Measurements from ENCODE around the gene LAT. TPM values are rescaled to one million over a fixed set of nuclear protein-coding genes. Genes with fewer than 3 reads are reported as not detected.

Gene LAT
- total RNA-seq, 2 experiments from 2014 or later = 193 to 206 TPM

DNA sequence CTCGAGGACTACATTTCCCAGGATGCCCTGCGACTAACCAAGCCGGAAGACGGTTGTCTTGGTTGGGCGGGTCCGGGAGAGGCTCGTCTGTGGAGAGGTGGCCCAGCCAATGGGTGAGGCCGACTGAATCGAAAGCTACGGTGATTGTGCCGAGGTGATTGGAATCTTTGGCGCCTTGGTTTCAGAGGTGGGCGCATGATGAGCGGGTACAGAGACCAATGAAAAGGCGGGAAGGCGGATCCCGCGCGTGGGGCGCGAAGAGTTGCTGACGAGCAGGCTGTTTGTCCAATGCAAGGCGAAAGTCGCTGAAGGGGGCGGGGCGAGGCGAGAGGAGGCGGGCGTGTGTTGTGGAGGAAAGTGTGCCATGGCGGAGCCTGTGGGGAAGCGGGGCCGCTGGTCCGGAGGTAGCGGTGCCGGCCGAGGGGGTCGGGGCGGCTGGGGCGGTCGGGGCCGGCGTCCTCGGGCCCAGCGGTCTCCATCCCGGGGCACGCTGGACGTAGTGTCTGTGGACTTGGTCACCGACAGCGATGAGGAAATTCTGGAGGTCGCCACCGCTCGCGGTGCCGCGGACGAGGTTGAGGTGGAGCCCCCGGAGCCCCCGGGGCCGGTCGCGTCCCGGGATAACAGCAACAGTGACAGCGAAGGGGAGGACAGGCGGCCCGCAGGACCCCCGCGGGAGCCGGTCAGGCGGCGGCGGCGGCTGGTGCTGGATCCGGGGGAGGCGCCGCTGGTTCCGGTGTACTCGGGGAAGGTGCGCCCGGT, 34.0 kb upstream of the LAT start, which contains the start of gene NFATC2IP:
Gene NFATC2IP (plus strand): TSS at position 290 of the 762 bp plus-strand sequence. CDS start 75 bp downstream, at position 365.
- ChIA-PET POLR2A (interaction anchor here (0.6 to 2.2 kb wide), 11 partner anchors 12 to 128 kb away, joined by 3 to 9 read pairs (median 4); partner anchors contain the start of genes ATXN2L, LAT, SH2B1 and TUFM), CTCF (interaction anchor here (1.0 to 2.6 kb wide), 3 partner anchors 14 to 104 kb away, joined by 3 to 15 read pairs (median 3); partner anchors contain the start of gene SPNS1)
- H3K9me3 Mint-ChIP-seq = no peaks in the 10 kb centered on the region
- peaks cover 31% of the 10 kb centered on the region for H3K36me3 Mint-ChIP-seq (ENCODE audit: low read depth)
- peak; percentile 100 for DNase-seq
- intact Hi-C loops (cut with micrococcal nuclease) = no loop called here
- peak; percentile 96 for ATAC-seq
- TF ChIP-seq, protein P1, sequence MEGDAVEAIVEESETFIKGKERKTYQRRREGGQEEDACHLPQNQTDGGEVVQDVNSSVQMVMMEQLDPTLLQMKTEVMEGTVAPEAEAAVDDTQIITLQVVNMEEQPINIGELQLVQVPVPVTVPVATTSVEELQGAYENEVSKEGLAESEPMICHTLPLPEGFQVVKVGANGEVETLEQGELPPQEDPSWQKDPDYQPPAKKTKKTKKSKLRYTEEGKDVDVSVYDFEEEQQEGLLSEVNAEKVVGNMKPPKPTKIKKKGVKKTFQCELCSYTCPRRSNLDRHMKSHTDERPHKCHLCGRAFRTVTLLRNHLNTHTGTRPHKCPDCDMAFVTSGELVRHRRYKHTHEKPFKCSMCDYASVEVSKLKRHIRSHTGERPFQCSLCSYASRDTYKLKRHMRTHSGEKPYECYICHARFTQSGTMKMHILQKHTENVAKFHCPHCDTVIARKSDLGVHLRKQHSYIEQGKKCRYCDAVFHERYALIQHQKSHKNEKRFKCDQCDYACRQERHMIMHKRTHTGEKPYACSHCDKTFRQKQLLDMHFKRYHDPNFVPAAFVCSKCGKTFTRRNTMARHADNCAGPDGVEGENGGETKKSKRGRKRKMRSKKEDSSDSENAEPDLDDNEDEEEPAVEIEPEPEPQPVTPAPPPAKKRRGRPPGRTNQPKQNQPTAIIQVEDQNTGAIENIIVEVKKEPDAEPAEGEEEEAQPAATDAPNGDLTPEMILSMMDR (IDR thresholded peaks at IDR 0.05) = no peak
- H3K27me3 Mint-ChIP-seq = no peaks in the 10 kb centered on the region
- peak within 1 kb of the TSS; percentile 90 for H3K27ac Mint-ChIP-seq
- H3K4me3 Mint-ChIP-seq = peak within 1 kb of the TSS; percentile 96
- peaks cover 25% of the 10 kb centered on the region for H3K4me1 Mint-ChIP-seq (ENCODE audit: low read depth)

DNA sequence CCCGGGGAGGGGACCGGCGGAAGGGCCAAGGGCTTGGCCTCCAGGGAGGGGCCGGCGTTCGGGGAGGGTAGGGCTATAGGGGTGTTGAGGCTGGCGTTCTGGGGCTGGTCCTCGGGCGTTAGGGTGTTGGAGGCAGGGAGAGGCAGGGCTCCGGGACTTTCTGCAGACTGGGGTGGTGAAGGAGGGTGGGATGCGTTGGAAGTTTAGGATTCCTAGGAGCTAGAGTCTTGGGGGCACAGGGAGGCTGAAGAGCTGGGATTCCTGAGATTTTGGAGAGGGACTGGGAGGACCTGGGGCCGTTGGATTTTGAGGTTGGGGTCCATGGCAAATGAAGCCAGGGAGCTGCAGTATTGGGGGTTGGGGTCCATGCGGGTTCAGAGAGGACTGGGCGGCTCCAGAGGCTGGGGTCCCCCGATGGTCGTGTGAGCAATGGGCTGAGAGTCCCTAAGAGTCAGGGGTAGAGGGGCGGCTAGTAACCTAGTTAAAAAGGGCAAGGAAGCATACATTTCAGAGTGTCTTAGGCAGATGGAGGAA, 33.4 kb upstream of the LAT start:
- Mint-ChIP-seq H3K4me3 (peak overlapping the region; percentile 96), H3K4me1 (ENCODE audit: low read depth) (peaks cover 26% of the 10 kb centered on the region), H3K27me3 (no peaks in the 10 kb centered on the region), H3K9me3 (no peaks in the 10 kb centered on the region), H3K36me3 (ENCODE audit: low read depth) (peaks cover 36% of the 10 kb centered on the region), H3K27ac (peak overlapping the region; percentile 90)
- ATAC-seq (no peak), DNase-seq (peak; percentile 55)
- ChIA-PET CTCF (interaction anchor here (2.6 kb wide), 1 partner anchor 23 kb away, joined by 15 read pairs; the partner anchor contains the start of gene SPNS1), POLR2A (interaction anchor here (0.9 to 2.2 kb wide), 8 partner anchors 11 to 129 kb away, joined by 3 to 9 read pairs (median 4); partner anchors contain the start of genes ATXN2L, LAT and SPNS1)
- TF ChIP-seq, protein P1 (IDR thresholded peaks at IDR 0.05) = no peak
- intact Hi-C loops (cut with micrococcal nuclease) = no loop called here

DNA sequence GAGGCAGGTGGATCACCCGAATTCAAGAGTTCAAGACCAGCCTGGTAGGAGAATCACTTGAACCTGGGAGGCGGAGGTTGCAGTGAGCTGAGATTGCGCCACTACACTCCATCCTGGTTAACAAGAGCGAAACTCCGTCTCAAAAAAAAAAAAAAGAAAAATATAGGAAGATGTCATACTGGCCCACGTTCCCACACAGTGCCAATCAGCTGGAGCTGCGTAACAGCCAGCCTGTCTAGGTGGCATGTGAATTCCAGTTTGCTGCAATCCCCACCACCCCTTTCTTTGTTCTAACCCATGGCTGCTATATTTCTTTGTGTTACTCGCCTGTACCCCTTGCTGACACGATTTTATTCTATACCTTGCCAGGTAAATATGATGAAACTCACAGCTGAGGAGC, 26.6 kb upstream of the LAT start:
- Mint-ChIP-seq H3K27ac (no peak overlapping the region), H3K9me3 (no peaks in the 10 kb centered on the region), H3K4me3 (no peak overlapping the region), H3K36me3 (ENCODE audit: low read depth) (peaks cover 54% of the 10 kb centered on the region), H3K27me3 (no peaks in the 10 kb centered on the region), H3K4me1 (ENCODE audit: low read depth) (peaks cover 10% of the 10 kb centered on the region)
- intact Hi-C loops (cut with micrococcal nuclease) = no loop called here
- no peak for DNase-seq
- POLR2A ChIA-PET = interaction anchor here (0.7 to 1.2 kb wide), 2 partner anchors 15 to 56 kb away, joined by 4 to 5 read pairs; no protein-coding TSS in a partner anchor
- TF ChIP-seq, protein P1 (IDR thresholded peaks at IDR 0.05) = no peak
- CTCF ChIA-PET = interaction anchor here (1.0 to 1.2 kb wide), 2 partner anchors 13 to 15 kb away, joined by 5 to 6 read pairs; no protein-coding TSS in a partner anchor
- no peak for ATAC-seq

DNA sequence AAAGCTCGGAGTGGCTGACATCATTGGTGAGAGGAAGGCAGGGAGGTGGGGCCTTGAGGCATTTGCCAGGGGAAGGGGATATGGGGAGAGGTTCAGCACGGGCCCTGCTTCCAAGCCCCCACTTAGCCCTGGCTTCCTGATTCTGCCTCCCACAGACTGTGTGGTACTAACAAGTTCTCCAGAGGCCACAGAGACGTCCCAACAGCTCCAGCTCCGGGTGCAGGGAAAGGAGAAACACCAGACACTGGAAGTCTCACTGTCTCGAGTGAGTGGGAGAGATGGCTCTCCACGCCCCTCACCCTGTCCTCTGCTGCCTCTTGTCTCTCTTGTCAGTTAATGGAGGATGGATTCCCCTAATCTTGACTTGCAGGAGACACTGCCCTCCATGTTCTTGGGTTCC, 26.0 kb upstream of the LAT start:
- CTCF ChIA-PET = interaction anchor here (1.0 to 1.2 kb wide), 2 partner anchors 13 to 14 kb away, joined by 5 to 6 read pairs; no protein-coding TSS in a partner anchor
- ATAC-seq = no peak
- no peak overlapping the region for H3K4me3 Mint-ChIP-seq
- peaks cover 5% of the 10 kb centered on the region for H3K4me1 Mint-ChIP-seq (ENCODE audit: low read depth)
- intact Hi-C loops (cut with micrococcal nuclease) = no loop called here
- TF ChIP-seq, protein P1 (IDR thresholded peaks at IDR 0.05) = no peak
- no peak for DNase-seq
- no peaks in the 10 kb centered on the region for H3K27me3 Mint-ChIP-seq
- POLR2A ChIA-PET = interaction anchor here (0.6 to 1.2 kb wide), 3 partner anchors 9 to 56 kb away, joined by 3 to 5 read pairs (median 4); no protein-coding TSS in a partner anchor
- H3K27ac Mint-ChIP-seq = no peak overlapping the region
- no peaks in the 10 kb centered on the region for H3K9me3 Mint-ChIP-seq
- H3K36me3 Mint-ChIP-seq (ENCODE audit: low read depth) = peaks cover 54% of the 10 kb centered on the region
